PC-9 (cell line): ENCODE measurements around the gene XRCC4.

Experiments used
- CTCF ChIP-seq: fragments of 200-600 bp; sonication (generic); conservative IDR thresholded peaks from 2 replicates; pipeline ENCODE4 v1.6.1; 2017; ENCODE audit warnings: mixed run types, antibody characterized with exemption, mild to moderate bottlenecking, moderate library complexity
- EZH2 ChIP-seq: fragments of 200-600 bp; sonication (generic); IDR thresholded peaks from 2 replicates; pipeline ENCODE4 v1.8.0; 2017; ENCODE audit warnings: antibody characterized with exemption, low read depth

GRCh38 chr5:83076742-83077661 lies at the start of gene XRCC4, which contains the start of gene TMEM167A:
- no peak for TF ChIP-seq EZH2
- no peak for TF ChIP-seq CTCF
